Left lung (tissue), 10 donors: Measurements from ENCODE around the gene HPCAL4. TPM values are rescaled to one million over a fixed set of nuclear protein-coding genes. Genes with fewer than 3 reads are reported as not detected.

Experiments used
- ATAC-seq: fragments of 200-7000 bp; cut with Tn5 transposase; one replicate; pipeline ENCODE4 v1.9.1; 2020; ENCODE audit warnings: moderate library complexity
- DNase-seq, 4 donors: peaks; one replicate each; pipeline ENCODE4 v3.0.0-alpha.2; 2013 to 2020
- H3K27ac ChIP-seq, 2 donors: fragments of 200-600 bp; sonication (generic) in 1 of 2; one replicate each; pipeline versions ENCODE4 v1.5.0 to v1.8.0; 2020 to 2021
- H3K27me3 ChIP-seq, 2 donors: fragments of 200-600 bp; sonication (generic) in 1 of 2; one replicate each; pipeline versions ENCODE4 v1.5.0 to v1.8.0; 2020 to 2021
- H3K36me3 ChIP-seq, 2 donors: fragments of 200-600 bp; sonication (generic) in 1 of 2; one replicate each; pipeline versions ENCODE4 v1.5.0 to v1.8.0; 2020 to 2021
- H3K4me1 ChIP-seq, 2 donors: fragments of 200-600 bp; one replicate each; pipeline ENCODE4 v1.8.0; 2021
- H3K4me3 ChIP-seq, 2 donors: fragments of 200-600 bp; sonication (generic) in 1 of 2; one replicate each; pipeline versions ENCODE4 v1.5.0 to v1.8.0; 2020 to 2021; ENCODE audit warnings: mild to moderate bottlenecking in 1 of 2
- H3K9me3 ChIP-seq, 2 donors: fragments of 200-600 bp; sonication (generic) in 1 of 2; one replicate each; pipeline versions ENCODE4 v1.5.0 to v1.8.0; 2020 to 2021
- CTCF ChIP-seq, 2 donors: fragments of 200-600 bp; sonication (generic) in 1 of 2; IDR thresholded peaks; one replicate each; pipeline versions ENCODE4 v1.5.0 to v1.8.0; 2021; ENCODE audit warnings: antibody characterized with exemption in 2 of 2
- intact Hi-C, 2 donors: fragments of 100-400 bp; cut with DNase I; formaldehyde crosslinking; loops; one replicate each; pipeline versions ENCODE4 v1.11.2 to v1.14.2; 2022
- polyA plus RNA-seq, 6 donors: library from polyadenylated mRNA; unstranded; fragments of 120-200 nt; gene quantifications; one replicate each; pipeline ENCODE4 v1.2.1, GENCODE V29; 2013; ENCODE audit not compliant: insufficient read length in 6 of 6
- total RNA-seq, 2 donors: library from RNA; stranded (reverse); fragmentation: NEBNext Ultra II Directional; extraction: Animal tissue kit (Norgen Biotek cat#: 25700); gene quantifications; one replicate each; pipeline ENCODE4 v1.2.1, GENCODE V29; 2021
- donor health status: DM: no; HTN: yes; CAD: no.
- donor health status: DM: no; HTN: no; CAD: no.

Gene HPCAL4
- total and polyA plus RNA-seq, 8 donors, result 0.04 to 1.9 (median 0.14) TPM

- H3K4me1 ChIP-seq, result no peaks in the 10 kb centered on the region
- no peaks in the 10 kb centered on the region for H3K36me3 ChIP-seq
- TF ChIP-seq CTCF (IDR thresholded peaks at IDR 0.05), result no peak
- no peaks in the 10 kb centered on the region for H3K9me3 ChIP-seq
- DNase-seq, result no peak
- no peak overlapping the region for H3K27ac ChIP-seq
- peaks cover 26 to 68% of the 10 kb centered on the region in 2 donors for H3K27me3 ChIP-seq
- intact Hi-C loops, result no loop called here
- ATAC-seq, result no peak
- H3K4me3 ChIP-seq, result no peak overlapping the region
Measured at GRCh38 chr1:39727221-39727931, 36.1 kb upstream of the HPCAL4 start.

GRCh38 chr1:39726600-39726999, 35.4 kb upstream of the HPCAL4 start:
- no peaks in the 10 kb centered on the region for H3K36me3 ChIP-seq
- intact Hi-C loops, result no loop called here
- no peak overlapping the region for H3K27ac ChIP-seq
- ATAC-seq, result no peak
- DNase-seq, result no peak
- H3K4me3 ChIP-seq, result no peak overlapping the region
- TF ChIP-seq CTCF (IDR thresholded peaks at IDR 0.05), result no peak
- H3K4me1 ChIP-seq, result no peaks in the 10 kb centered on the region
- peaks cover 26 to 63% of the 10 kb centered on the region in 2 donors for H3K27me3 ChIP-seq
- no peaks in the 10 kb centered on the region for H3K9me3 ChIP-seq

GRCh38 chr1:39722495-39722894, 31.3 kb upstream of the HPCAL4 start:
- Histone ChIP-seq H3K4me3 (no peak overlapping the region), H3K27ac (no peak overlapping the region), H3K27me3 (peaks cover 14 to 46% of the 10 kb centered on the region in 2 donors), H3K4me1 (no peaks in the 10 kb centered on the region), H3K9me3 (no peaks in the 10 kb centered on the region), H3K36me3 (no peaks in the 10 kb centered on the region)
- TF ChIP-seq CTCF (IDR thresholded peaks at IDR 0.05), result no peak
- DNase-seq (no peak), ATAC-seq (no peak)
- intact Hi-C loops, result no loop called here

GRCh38 chr1:39721664-39722063, 30.4 kb upstream of the HPCAL4 start:
- TF ChIP-seq CTCF (IDR thresholded peaks at IDR 0.05), result no peak
- Histone ChIP-seq H3K9me3 (no peaks in the 10 kb centered on the region), H3K36me3 (no peaks in the 10 kb centered on the region), H3K27ac (no peak overlapping the region), H3K27me3 (peaks cover 9 to 46% of the 10 kb centered on the region in 2 donors), H3K4me3 (no peak overlapping the region), H3K4me1 (no peaks in the 10 kb centered on the region)
- ATAC-seq, result no peak
- intact Hi-C loops, result no loop called here
- no peak for DNase-seq

- Histone ChIP-seq H3K27ac (no peak overlapping the region), H3K4me1 (no peaks in the 10 kb centered on the region), H3K4me3 (no peak overlapping the region), H3K27me3 (peaks cover 0 to 39% of the 10 kb centered on the region in 2 donors), H3K36me3 (no peaks in the 10 kb centered on the region), H3K9me3 (no peaks in the 10 kb centered on the region)
- ATAC-seq (peak; percentile 88), DNase-seq (peak in 2 of 4 donors; percentile 56 to 69)
- TF ChIP-seq CTCF (IDR thresholded peaks at IDR 0.05), result peak; percentile 43 to 62
- intact Hi-C loops, result no loop called here
Measured at GRCh38 chr1:39720094-39720999, 29.1 kb upstream of the HPCAL4 start.
